Lung microvascular endothelial cell (primary cell): ENCODE data around the gene PLEKHH1. TPM values are rescaled to one million over a fixed set of nuclear protein-coding genes. Genes with fewer than 3 reads are reported as not detected.
"Not testable (repeated sequence)": the region's sequence is repeated elsewhere in the genome, so short reads cannot be mapped to it uniquely, and the experiment has no call there.

Source experiments
- DNase-seq, 2 donors: peaks; one replicate each; pipeline versions ENCODE4 v3.0.0 to v3.0.0-alpha.2; 2010; ENCODE audit warnings: low read depth in 2 of 2
- total RNA-seq: library from RNA; depleted of rRNA; stranded (reverse); fragments of >200 nt; gene quantifications from 2 replicates; pipeline ENCODE4 v1.2.1, GENCODE V29; 2014

Gene PLEKHH1
- total RNA-seq, 1 donor from 2014 or later = under 0.01 TPM

GRCh38 chr14:67620217-67620785 is 87.2 kb downstream of the PLEKHH1 start:
- peak; percentile 11 to 19 for DNase-seq

- peak; percentile 91 to 92 for DNase-seq
Measured at GRCh38 chr14:67622675-67623074, 89.6 kb downstream of the PLEKHH1 start.

GRCh38 chr14:67623114-67623513 is 90.0 kb downstream of the PLEKHH1 start:
- peak; percentile 70 to 89 for DNase-seq

- not testable (repeated sequence) for DNase-seq
Measured at GRCh38 chr14:67626131-67626530, 93.0 kb downstream of the PLEKHH1 start.

- no peak for DNase-seq
Measured at GRCh38 chr14:67627519-67627918, 94.4 kb downstream of the PLEKHH1 start.

GRCh38 chr14:67630186-67630585 is 97.1 kb downstream of the PLEKHH1 start:
- DNase-seq = no peak

- DNase-seq = no peak
Measured at GRCh38 chr14:67630938-67631337, 97.8 kb downstream of the PLEKHH1 start.

- no peak for DNase-seq
Measured at GRCh38 chr14:67633451-67634147, 100.5 kb downstream of the PLEKHH1 start.

GRCh38 chr14:67636361-67636919 is 103.3 kb downstream of the PLEKHH1 start:
- DNase-seq = peak; percentile 31 to 37

GRCh38 chr14:67638642-67639041 is 105.6 kb downstream of the PLEKHH1 start:
- no peak for DNase-seq

Other genes starting within 250 kb of the PLEKHH1 start
- gene ATP6V1D, start 173.5 kb upstream of the PLEKHH1 start, total RNA-seq = 42.1 and 59.5 TPM in 2 replicates
- gene EIF2S1, start 173.0 kb upstream of the PLEKHH1 start, total RNA-seq = 117 and 162 TPM in 2 replicates
- gene PLEK2, start 121.1 kb upstream of the PLEKHH1 start, total RNA-seq = 0.20 and 5.9 TPM in 2 replicates
- gene TMEM229B, start 44.6 kb upstream of the PLEKHH1 start, total RNA-seq = 0.40 and 0.44 TPM in 2 replicates
- gene PIGH, start 67.0 kb downstream of the PLEKHH1 start, total RNA-seq = 9.4 and 14.1 TPM in 2 replicates
- 33.8 and 39.7 TPM in 2 replicates for gene ARG2, start 86.6 kb downstream of the PLEKHH1 start, total RNA-seq
- 37.7 and 46.0 TPM in 2 replicates for gene VTI1B, start 141.3 kb downstream of the PLEKHH1 start, total RNA-seq
- 67.3 and 96.2 TPM in 2 replicates for gene RDH11, start 162.5 kb downstream of the PLEKHH1 start, total RNA-seq
- under 0.01 TPM in 1 of 2 replicates, not detected in the other for gene RDH12, start 168.6 kb downstream of the PLEKHH1 start, total RNA-seq